Progenitor cell of endocrine pancreas (in vitro differentiated cells): Measurements from ENCODE around the gene ATG9A. TPM values are rescaled to one million over a fixed set of nuclear protein-coding genes. Genes with fewer than 3 reads are reported as not detected.
A peak's percentile ranks its signal among the peaks of the same experiment; 100 is the strongest.

ENCODE experiments used
- DNase-seq: peaks from one replicate; pipeline ENCODE4 v3.0.0; 2021; ENCODE audit warnings: low spot score; ENCODE audit not compliant: unreplicated experiment
- H3K27ac Mint-ChIP-seq: 2 replicates; pipeline ENCODE4 v1.8.0; 2021; ENCODE audit warnings: mild to moderate bottlenecking, moderate library complexity, mixed read lengths
- H3K27me3 Mint-ChIP-seq: 2 replicates; pipeline ENCODE4 v1.8.0; 2021; ENCODE audit warnings: mixed read lengths
- H3K36me3 Mint-ChIP-seq: 2 replicates; pipeline ENCODE4 v1.8.0; 2022; ENCODE audit warnings: mixed read lengths; ENCODE audit not compliant: insufficient read depth
- H3K4me1 Mint-ChIP-seq: 2 replicates; pipeline ENCODE4 v1.8.0; 2021; ENCODE audit warnings: low read depth, mixed read lengths
- H3K4me3 Mint-ChIP-seq: 2 replicates; pipeline ENCODE4 v1.8.0; 2021; ENCODE audit warnings: low read depth, mild to moderate bottlenecking, moderate library complexity, mixed read lengths
- H3K9me3 Mint-ChIP-seq: 2 replicates; pipeline ENCODE4 v1.8.0; 2021; ENCODE audit warnings: low read depth, mixed read lengths
- total RNA-seq: library from RNA; stranded (reverse); gene quantifications from 2 replicates; pipeline ENCODE4 v1.2.1, GENCODE V29; 2021
- TF ChIP-seq, protein P1 (sequence below): fragments of 200-600 bp; sonication (generic); IDR thresholded peaks from one replicate; pipeline ENCODE4 v1.5.0; 2021; ENCODE audit warnings: antibody characterized with exemption, mild to moderate bottlenecking; ENCODE audit not compliant: unreplicated experiment

The ATG9A gene
- total RNA-seq, 1 donor from 2014 or later, result 43.6 TPM

DNA sequence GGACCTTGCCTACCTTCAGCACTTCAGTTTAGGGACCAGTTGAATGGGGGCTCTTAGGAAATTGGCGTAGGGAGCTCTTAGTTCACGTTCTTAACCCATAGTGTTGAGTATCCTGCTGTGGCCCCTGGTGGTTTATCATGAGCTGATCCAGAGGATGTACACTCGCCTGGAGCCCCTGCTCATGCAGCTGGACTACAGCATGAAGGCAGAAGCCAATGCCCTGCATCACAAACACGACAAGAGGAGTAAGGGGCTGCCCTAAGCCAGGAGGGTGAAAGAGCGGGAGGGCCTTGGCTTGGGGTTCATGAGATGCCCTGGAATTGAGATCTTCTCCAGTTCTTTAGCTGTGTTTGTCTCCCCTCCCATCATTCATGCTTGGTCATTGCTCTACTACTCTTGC, 48.5 kb downstream of the ATG9A start:
- TF ChIP-seq, protein P1, sequence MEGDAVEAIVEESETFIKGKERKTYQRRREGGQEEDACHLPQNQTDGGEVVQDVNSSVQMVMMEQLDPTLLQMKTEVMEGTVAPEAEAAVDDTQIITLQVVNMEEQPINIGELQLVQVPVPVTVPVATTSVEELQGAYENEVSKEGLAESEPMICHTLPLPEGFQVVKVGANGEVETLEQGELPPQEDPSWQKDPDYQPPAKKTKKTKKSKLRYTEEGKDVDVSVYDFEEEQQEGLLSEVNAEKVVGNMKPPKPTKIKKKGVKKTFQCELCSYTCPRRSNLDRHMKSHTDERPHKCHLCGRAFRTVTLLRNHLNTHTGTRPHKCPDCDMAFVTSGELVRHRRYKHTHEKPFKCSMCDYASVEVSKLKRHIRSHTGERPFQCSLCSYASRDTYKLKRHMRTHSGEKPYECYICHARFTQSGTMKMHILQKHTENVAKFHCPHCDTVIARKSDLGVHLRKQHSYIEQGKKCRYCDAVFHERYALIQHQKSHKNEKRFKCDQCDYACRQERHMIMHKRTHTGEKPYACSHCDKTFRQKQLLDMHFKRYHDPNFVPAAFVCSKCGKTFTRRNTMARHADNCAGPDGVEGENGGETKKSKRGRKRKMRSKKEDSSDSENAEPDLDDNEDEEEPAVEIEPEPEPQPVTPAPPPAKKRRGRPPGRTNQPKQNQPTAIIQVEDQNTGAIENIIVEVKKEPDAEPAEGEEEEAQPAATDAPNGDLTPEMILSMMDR, result no peak
- Mint-ChIP-seq H3K4me1 (peaks cover 13% of the 10 kb centered on the region), H3K9me3 (no peaks in the 10 kb centered on the region), H3K36me3 (peaks cover 10% of the 10 kb centered on the region), H3K4me3 (no peak overlapping the region), H3K27ac (no peak overlapping the region), H3K27me3 (no peaks in the 10 kb centered on the region)
- DNase-seq, result no peak

DNA sequence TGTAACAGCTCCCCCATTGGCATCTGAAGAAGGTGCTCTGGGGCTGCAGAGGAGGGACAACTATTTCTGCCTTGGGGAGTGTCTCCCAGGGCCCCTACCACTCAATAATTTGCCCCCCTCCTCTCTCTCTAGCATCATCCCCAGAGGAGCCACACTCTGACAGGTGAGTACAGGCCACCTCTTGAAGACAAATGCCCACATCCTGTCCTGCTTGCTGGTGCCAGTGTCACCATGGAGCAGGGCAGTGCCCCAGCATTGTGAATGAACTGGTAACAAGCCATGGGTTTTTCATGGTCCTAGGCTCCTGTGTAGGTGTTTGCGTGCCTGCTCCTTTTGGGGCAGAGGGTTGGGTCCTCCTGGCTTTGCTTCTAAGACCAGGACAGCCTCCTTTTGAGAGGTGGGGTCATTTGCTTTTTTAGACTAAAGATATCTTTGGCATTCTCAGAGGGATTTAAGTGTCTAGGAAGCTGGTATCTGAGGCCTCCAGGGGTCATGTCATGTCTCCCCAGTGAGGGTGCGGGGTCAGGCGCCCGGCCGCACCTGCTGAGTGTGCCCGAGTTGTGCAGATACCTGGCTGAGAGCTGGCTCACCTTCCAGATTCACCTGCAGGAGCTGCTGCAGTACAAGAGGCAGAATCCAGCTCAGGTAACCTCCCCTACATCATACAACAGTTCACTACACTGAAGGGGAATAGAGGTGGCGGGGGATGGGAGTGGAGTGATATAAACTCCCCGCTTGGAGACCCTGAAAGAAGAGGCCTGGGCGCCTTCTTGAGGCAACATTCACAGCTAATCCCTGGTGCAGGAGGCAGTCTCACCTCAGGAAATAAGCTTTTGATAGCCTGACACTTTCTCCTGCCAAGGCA, 49.6 kb downstream of the ATG9A start:
- no peaks in the 10 kb centered on the region for H3K27me3 Mint-ChIP-seq
- no peak for DNase-seq
- H3K9me3 Mint-ChIP-seq, result no peaks in the 10 kb centered on the region
- no peak overlapping the region for H3K27ac Mint-ChIP-seq
- peaks cover 18% of the 10 kb centered on the region for H3K4me1 Mint-ChIP-seq
- TF ChIP-seq, protein P1, result no peak
- H3K4me3 Mint-ChIP-seq, result peak overlapping the region; percentile 79
- H3K36me3 Mint-ChIP-seq, result peaks cover 7% of the 10 kb centered on the region

DNA sequence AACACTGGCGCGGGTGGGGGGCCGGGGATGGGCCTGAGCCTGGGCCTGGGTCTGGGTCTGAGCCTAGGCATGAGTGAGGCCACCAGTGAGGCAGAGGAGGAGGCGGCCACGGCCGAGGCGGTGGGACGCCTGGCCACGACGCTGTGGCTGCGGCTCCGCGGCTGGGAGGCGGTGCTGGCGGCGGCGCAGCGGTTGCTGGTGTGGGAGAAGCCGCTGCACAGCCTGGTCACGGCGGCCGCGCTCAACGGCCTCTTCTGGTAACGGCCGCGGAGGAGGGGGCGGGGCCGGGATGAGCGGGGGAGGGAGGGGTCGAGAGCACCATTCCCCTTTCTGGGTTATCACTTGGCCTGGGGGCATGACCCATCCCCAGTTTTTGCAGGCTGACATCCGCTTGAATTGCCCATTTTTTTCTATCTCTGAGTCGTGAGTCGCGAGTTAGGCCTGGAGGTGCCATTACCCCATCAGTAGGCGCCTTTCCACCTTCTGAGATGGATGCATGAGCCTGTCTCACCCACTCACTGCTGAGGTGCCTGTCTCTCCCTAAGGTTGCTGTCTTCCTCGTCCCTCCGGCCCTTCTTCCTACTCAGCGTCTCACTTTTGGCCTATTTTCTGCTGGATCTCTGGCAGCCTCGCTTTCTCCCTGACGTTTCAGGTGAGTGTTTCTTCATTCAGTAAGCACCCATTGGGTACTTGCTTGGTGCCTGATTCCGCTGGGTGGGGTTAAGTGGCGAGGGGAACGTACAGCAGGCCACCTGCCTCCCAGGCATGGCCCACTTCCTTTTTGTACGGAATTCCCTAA, 50.9 kb downstream of the ATG9A start:
- TF ChIP-seq, protein P1, result no peak
- H3K27ac Mint-ChIP-seq, result peak overlapping the region; percentile 78
- H3K27me3 Mint-ChIP-seq, result no peaks in the 10 kb centered on the region
- peak overlapping the region; percentile 79 for H3K4me3 Mint-ChIP-seq
- peaks cover 20% of the 10 kb centered on the region for H3K4me1 Mint-ChIP-seq
- no peak for DNase-seq
- H3K36me3 Mint-ChIP-seq, result peaks cover 10% of the 10 kb centered on the region
- no peaks in the 10 kb centered on the region for H3K9me3 Mint-ChIP-seq

DNA sequence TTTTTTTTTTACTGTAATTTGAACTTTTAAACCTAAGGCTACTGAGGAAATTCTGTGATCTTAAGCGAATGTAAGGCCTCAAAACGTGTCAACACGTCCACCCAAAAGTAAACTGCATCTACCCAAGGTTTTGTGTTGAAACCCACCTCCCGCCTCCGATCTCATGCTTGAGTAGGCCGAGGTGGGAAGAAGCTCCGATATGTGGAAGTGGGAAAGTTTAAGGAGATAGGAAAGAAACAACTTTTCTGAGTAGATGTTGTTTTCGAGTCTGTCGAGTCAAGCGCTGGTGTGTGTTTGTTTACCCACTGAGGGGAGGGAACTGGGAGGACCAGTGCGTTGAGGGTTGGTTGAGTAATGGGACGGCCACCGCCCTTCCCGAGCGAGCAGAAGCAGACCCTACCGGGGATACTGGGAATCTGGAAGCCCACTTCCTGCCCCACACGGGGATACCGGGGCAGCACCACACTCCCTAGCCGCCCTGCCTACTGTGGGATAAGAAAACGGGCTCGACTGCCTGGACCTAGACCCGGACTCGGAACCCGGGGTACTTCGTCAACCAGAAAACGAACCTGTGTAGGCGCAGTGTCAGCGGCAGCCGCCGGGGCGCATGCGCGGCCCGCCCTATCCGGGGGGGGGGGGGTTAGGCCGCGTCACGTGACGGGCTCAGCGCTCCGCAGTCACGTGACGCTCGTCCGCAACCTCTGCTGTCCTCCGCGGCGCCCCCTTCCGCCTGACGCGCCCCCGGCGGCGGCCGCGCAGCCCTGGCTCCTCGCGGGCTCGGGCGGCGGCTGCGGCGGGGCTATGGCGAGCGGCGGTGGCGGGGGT, 51.7 kb downstream of the ATG9A start, which contains the start of gene RETREG2:
TSS of gene RETREG2 (plus strand) at position 724 of the 825 bp plus-strand sequence. CDS start at position 802, 78 bp downstream.
- Mint-ChIP-seq H3K4me1 (peaks cover 20% of the 10 kb centered on the region), H3K4me3 (peak within 1 kb of the TSS; percentile 87), H3K36me3 (peaks cover 8% of the 10 kb centered on the region), H3K27ac (peak within 1 kb of the TSS; percentile 97), H3K9me3 (no peaks in the 10 kb centered on the region), H3K27me3 (no peaks in the 10 kb centered on the region)
- TF ChIP-seq, protein P1, result peak; percentile 54
- peak; percentile 81 for DNase-seq
